H1 (cell line): ENCODE results near the gene CNTROB. TPM values are rescaled to one million over a fixed set of nuclear protein-coding genes. Genes with fewer than 3 reads are reported as not detected.

Experiments used
- ASH2L ChIP-seq: fragments of 200-600, 300-600 bp; sonication (generic); IDR thresholded peaks from one replicate; pipeline ENCODE4 v1.7.1; 2017; ENCODE audit warnings: low read length
- CEBPB ChIP-seq: IDR thresholded peaks from 2 replicates; pipeline ENCODE4 v1.6.1; 2012; ENCODE audit warnings: low read depth, low read length
- EZH2 ChIP-seq: fragments of 200-600 bp; sonication (generic); IDR thresholded peaks from 2 replicates; pipeline ENCODE4 v1.7.1; 2012; ENCODE audit warnings: low read depth, mild to moderate bottlenecking, moderate library complexity, low read length, inconsistent platforms; ENCODE audit not compliant: severe bottlenecking
- HDAC2 ChIP-seq, 2 experiments: fragments of 300-600 bp in 1 of 2; sonication (generic) in 1 of 2; IDR thresholded peaks; 2 replicates each; pipeline ENCODE4 v1.6.1; 2011 to 2012; ENCODE audit warnings: low read depth in 2 of 2, low read length in 2 of 2, mild to moderate bottlenecking in 2 of 2, moderate library complexity in 2 of 2, borderline replicate concordance in 1 of 2, inconsistent platforms in 1 of 2
- KDM1A ChIP-seq: fragments of 200-600, 300-600 bp; sonication (generic); IDR thresholded peaks from 2 replicates; pipeline ENCODE4 v1.7.1; 2016; ENCODE audit warnings: mild to moderate bottlenecking, low read length, borderline replicate concordance
- KDM4A ChIP-seq: IDR thresholded peaks from one replicate; pipeline ENCODE4 v1.7.1; 2012; ENCODE audit warnings: low read depth, mild to moderate bottlenecking, moderate library complexity, low read length, inconsistent platforms; ENCODE audit not compliant: severe bottlenecking
- NANOG ChIP-seq: IDR thresholded peaks from 2 replicates; pipeline ENCODE4 v1.6.1; 2011; ENCODE audit warnings: low read length, low read depth, mild to moderate bottlenecking, inconsistent platforms; ENCODE audit not compliant: insufficient read depth, poor library complexity, severe bottlenecking
- PHF8 ChIP-seq: fragments of 200-600 bp; sonication (generic); conservative IDR thresholded peaks from 2 replicates; pipeline ENCODE4 v1.7.1; 2012; ENCODE audit warnings: low read depth, mild to moderate bottlenecking, inconsistent platforms, low read length, moderate library complexity
- POLR2A ChIP-seq, 2 experiments: IDR thresholded peaks; 1 replicate in 1 of 2; 2 replicates in 1 of 2; pipeline ENCODE4 v1.6.1; 2011; ENCODE audit warnings: low read depth in 2 of 2, low read length in 2 of 2, mild to moderate bottlenecking in 2 of 2; ENCODE audit errors: control extremely low read depth in 1 of 2
- RFX5 ChIP-seq: IDR thresholded peaks from 2 replicates; pipeline ENCODE4 v1.6.1; 2011; ENCODE audit warnings: low read depth, low read length, improper control_type of control experiment, borderline replicate concordance
- SIN3A ChIP-seq, 2 experiments: IDR thresholded peaks in 1 of 2; conservative IDR thresholded peaks in 1 of 2; 2 replicates each; pipeline ENCODE4 v1.6.1; 2011 to 2012; ENCODE audit warnings: low read length in 2 of 2, improper control_type of control experiment in 1 of 2, low read depth in 1 of 2, mild to moderate bottlenecking in 1 of 2
- TAF7 ChIP-seq: optimal IDR thresholded peaks from 2 replicates; pipeline ENCODE3; 2011; ENCODE audit warnings: low read depth, mild to moderate bottlenecking, inconsistent platforms, low read length, moderate library complexity, borderline replicate concordance
- TBP ChIP-seq: IDR thresholded peaks from 2 replicates; pipeline ENCODE4 v1.6.1; 2011; ENCODE audit warnings: low read depth, low read length, improper control_type of control experiment
- polyA plus RNA-seq, 7 experiments: library from polyadenylated mRNA; depleted of rRNA in 3 of 7; stranded (reverse) in 5 of 7; unstranded in 2 of 7; fragments of >200 nt in 5 of 7; fragments of 200-250 nt in 2 of 7; gene quantifications; 1 replicate in 5 of 7; 2 replicates in 1 of 7; 4 replicates in 1 of 7; pipeline versions ENCODE4 v1.2.1 to v1.2.3, GENCODE V29; 2011 to 2013; ENCODE audit warnings: missing spikeins in 2 of 7, mixed read lengths in 2 of 7
- total RNA-seq: library from RNA; stranded (reverse); fragmentation: NEBNext Ultra II Directional; extraction: Animal tissue kit (Norgen Biotek cat#: 25700); gene quantifications from 2 replicates; pipeline ENCODE4 v1.2.1, GENCODE V29; 2021

CNTROB gene
- total and polyA plus RNA-seq, 2 of the 8 experiments (the other 6 are each of a cell fraction or from before 2014, with no cell fraction given): 20.5 to 31.9 TPM

GRCh38 chr17:7915611-7916384 lies 16.2 kb upstream of the CNTROB start, which contains the start of gene RNF227 (continued):
- no peak for TF ChIP-seq TBP
- no peak for TF ChIP-seq PHF8
- TF ChIP-seq RFX5: no peak
- no peak for TF ChIP-seq POLR2A (IDR thresholded peaks at IDR 0.05; ENCODE audit: control extremely low read depth in 1 of 2, low read depth in 2 of 2, low read length in 2 of 2)
- TF ChIP-seq HDAC2 (IDR thresholded peaks at IDR 0.05; ENCODE audit: borderline replicate concordance in 1 of 2, low read depth in 2 of 2, low read length in 2 of 2): peak in 1 of 2 experiments; percentile 28; a peak in 1 of 4 replicates
- TF ChIP-seq NANOG: no peak
- TF ChIP-seq CEBPB: no peak
- TF ChIP-seq SIN3A (conservative IDR thresholded peaks at IDR 0.05 in 1 of 2, IDR thresholded peaks at IDR 0.05 in 1 of 2; ENCODE audit: low read depth in 1 of 2, low read length in 2 of 2): peak in 1 of 2 experiments; percentile 67; a peak in 1 of 4 replicates
- peak; percentile 53 for TF ChIP-seq ASH2L
- TF ChIP-seq KDM1A: no peak
- no peak for TF ChIP-seq TAF7
- peak; percentile 94 for TF ChIP-seq KDM4A
- peak; percentile 36 for TF ChIP-seq EZH2
